Nephron (organoid): ENCODE results near the gene CNOT3.

Experiments
- H3K27ac Mint-ChIP-seq, 3 experiments: 2 replicates each; pipeline ENCODE4 v1.8.0; 2020; ENCODE audit warnings: mixed read lengths in 3 of 3, mild to moderate bottlenecking in 2 of 3, moderate library complexity in 1 of 3
- H3K27me3 Mint-ChIP-seq: 2 replicates; pipeline ENCODE4 v1.8.0; 2021; ENCODE audit warnings: low read depth, mild to moderate bottlenecking, moderate library complexity, mixed read lengths
- H3K36me3 Mint-ChIP-seq: 2 replicates; pipeline ENCODE4 v1.8.0; 2020; ENCODE audit warnings: low read depth, mixed read lengths
- H3K4me1 Mint-ChIP-seq: 2 replicates; pipeline ENCODE4 v1.8.0; 2020; ENCODE audit warnings: mixed read lengths
- H3K4me3 Mint-ChIP-seq, 3 experiments: 2 replicates each; pipeline ENCODE4 v1.8.0; 2020; ENCODE audit warnings: mild to moderate bottlenecking in 3 of 3, mixed read lengths in 3 of 3, moderate library complexity in 2 of 3
- H3K9me3 Mint-ChIP-seq: 2 replicates; pipeline ENCODE4 v1.8.0; 2020; ENCODE audit warnings: mixed read lengths
- TF ChIP-seq, protein P1 (sequence below), 3 experiments: fragments of 200-600 bp; sonication (generic); IDR thresholded peaks; one replicate each; pipeline ENCODE4 v1.5.0; 2021; ENCODE audit warnings: antibody characterized with exemption in 3 of 3; ENCODE audit not compliant: unreplicated experiment in 3 of 3

CNOT3 gene

DNA sequence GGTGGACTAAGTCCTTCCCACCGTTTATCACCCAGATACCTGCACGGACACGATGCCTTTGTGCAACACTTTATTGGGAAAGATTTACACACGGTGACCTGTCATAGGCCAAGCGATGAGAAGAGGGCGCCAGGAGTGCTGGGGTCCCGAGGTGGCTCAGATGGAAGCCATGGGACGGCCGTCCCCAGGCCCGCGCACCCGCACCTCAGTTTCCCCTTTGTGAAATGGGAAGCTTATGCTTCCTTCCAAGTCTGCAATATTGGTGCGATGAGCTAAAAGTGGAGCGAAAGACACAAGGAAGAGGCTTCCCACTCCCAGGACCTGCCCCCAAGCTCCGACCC lies 35.8 kb downstream of the CNOT3 start:
- no peaks in the 10 kb centered on the region for H3K27me3 Mint-ChIP-seq
- peak overlapping the region in 1 of 3 experiments; percentile 78 for H3K4me3 Mint-ChIP-seq
- H3K4me1 Mint-ChIP-seq, result peaks cover 5% of the 10 kb centered on the region
- H3K36me3 Mint-ChIP-seq, result peaks cover 7% of the 10 kb centered on the region
- TF ChIP-seq, protein P1, sequence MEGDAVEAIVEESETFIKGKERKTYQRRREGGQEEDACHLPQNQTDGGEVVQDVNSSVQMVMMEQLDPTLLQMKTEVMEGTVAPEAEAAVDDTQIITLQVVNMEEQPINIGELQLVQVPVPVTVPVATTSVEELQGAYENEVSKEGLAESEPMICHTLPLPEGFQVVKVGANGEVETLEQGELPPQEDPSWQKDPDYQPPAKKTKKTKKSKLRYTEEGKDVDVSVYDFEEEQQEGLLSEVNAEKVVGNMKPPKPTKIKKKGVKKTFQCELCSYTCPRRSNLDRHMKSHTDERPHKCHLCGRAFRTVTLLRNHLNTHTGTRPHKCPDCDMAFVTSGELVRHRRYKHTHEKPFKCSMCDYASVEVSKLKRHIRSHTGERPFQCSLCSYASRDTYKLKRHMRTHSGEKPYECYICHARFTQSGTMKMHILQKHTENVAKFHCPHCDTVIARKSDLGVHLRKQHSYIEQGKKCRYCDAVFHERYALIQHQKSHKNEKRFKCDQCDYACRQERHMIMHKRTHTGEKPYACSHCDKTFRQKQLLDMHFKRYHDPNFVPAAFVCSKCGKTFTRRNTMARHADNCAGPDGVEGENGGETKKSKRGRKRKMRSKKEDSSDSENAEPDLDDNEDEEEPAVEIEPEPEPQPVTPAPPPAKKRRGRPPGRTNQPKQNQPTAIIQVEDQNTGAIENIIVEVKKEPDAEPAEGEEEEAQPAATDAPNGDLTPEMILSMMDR (IDR thresholded peaks at IDR 0.05; ENCODE audit: unreplicated experiment in 3 of 3), result no peak
- H3K9me3 Mint-ChIP-seq, result no peaks in the 10 kb centered on the region
- no peak overlapping the region for H3K27ac Mint-ChIP-seq

DNA sequence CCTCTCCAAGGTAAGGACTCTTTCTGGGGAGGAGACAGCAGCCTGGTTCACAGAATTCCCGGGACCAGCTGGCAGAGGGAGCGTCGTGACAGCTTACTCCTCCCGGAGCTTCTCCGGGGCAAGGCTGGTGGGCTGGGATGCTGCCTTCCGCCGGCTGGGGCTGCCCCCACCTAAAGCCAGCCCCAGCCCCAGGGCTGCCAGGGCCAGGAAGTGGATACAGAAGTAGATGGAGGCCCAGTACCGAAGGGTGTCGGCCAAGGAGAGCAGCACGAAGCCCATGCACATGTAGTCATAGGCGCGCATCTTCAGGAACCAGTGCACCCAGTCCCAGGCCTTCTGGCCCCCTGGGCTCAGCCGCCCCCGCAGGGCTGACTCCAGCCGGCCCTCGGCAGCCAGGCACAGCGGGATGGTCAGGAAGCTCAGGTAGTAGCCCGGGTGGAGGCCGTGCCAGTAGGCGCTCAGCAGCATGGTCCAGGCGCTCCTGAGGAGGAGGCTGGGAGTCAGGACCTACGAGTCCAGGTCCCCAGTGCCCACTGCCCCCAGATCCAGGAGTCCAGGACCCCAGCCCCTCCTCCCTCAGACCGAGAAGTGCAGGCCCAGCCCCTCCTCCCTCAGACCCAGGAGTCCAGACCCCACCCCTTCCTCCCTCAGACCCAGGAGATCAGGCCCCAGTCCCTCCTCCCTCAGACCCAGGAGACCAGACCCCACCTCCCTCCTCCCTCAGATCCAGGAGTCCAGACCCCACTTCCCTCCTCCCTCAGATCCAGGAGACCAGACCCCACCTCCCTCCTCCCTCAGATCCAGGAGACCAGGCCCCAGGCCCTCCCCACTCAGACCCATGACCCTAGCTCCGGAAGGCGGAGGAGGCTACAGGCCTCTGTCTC lies 36.6 kb downstream of the CNOT3 start:
- peaks cover 5% of the 10 kb centered on the region for H3K4me1 Mint-ChIP-seq
- H3K27me3 Mint-ChIP-seq, result no peaks in the 10 kb centered on the region
- H3K27ac Mint-ChIP-seq, result peak overlapping the region in 1 of 3 experiments; percentile 48
- peaks cover 8% of the 10 kb centered on the region for H3K36me3 Mint-ChIP-seq
- peak overlapping the region in 1 of 3 experiments; percentile 11 for H3K4me3 Mint-ChIP-seq
- TF ChIP-seq, protein P1 (IDR thresholded peaks at IDR 0.05; ENCODE audit: unreplicated experiment in 3 of 3), result no peak
- no peaks in the 10 kb centered on the region for H3K9me3 Mint-ChIP-seq

DNA sequence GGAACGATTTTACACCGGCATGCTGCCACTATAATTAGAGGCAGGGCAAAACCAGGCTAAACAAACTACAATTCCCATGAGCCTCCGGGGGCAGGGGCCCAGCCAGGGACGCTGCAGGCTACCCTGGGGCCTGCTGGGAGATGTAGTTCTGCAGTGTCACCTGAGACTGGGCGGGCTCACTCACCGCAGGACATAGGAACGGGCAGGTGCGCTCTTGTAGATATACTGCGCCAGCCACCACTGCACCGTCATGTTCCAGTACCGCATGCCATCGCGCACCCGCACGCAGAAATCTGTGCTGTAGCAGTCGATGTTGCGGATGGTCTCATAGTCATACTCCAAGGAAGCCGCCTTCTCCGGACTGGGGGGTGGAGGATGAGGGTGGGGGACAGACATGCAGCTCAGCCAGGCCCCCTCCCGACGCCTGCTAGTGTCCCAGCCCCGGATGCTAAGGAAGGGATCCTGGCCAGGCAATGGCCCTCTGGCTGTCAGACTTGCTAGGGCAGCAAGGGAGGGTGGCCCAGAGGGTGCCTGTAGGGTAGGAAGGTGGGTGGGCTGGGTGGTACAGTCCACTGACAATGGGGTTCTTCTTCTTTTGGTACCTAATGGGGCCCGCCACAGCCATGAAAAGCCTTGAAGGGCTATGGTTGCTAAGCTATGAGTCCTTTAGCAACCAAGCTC lies 41.2 kb downstream of the CNOT3 start:
- no peaks in the 10 kb centered on the region for H3K27me3 Mint-ChIP-seq
- H3K4me3 Mint-ChIP-seq, result no peak overlapping the region
- H3K27ac Mint-ChIP-seq, result peak overlapping the region in 1 of 3 experiments; percentile 39

DNA sequence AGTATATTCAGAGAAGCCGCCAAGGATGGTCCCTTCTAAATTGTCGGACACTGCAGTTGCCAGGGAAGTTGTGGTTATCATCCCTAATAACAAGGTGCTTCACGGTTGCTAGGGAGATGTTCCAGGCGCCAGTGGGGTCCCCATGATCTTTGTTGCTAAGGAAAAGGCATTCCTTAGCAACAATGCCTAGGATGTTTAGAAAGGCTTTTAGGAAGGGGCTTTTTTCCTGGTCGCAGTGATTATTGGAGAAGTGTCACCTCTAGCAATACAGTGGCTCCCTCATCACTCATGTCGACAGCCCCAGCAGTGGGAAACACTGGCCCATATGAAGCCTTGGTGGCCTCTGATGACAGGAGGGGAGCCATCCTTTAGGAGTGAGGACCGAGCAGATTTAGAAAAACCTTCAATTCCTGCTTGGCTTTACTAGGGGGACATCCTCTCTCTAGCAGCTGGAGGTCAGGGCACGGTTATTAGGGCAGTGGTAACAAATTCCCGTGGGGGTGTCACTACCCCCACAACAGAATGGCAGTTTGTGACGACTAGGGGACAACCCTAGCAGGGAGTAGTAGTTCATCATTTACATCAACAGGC lies 41.8 kb downstream of the CNOT3 start:
- H3K4me3 Mint-ChIP-seq, result no peak overlapping the region
- no peaks in the 10 kb centered on the region for H3K9me3 Mint-ChIP-seq
- no peaks in the 10 kb centered on the region for H3K27me3 Mint-ChIP-seq
- peak overlapping the region in 2 of 3 experiments; percentile 42 to 65 for H3K27ac Mint-ChIP-seq
- H3K36me3 Mint-ChIP-seq, result peaks cover 27% of the 10 kb centered on the region
- TF ChIP-seq, protein P1 (IDR thresholded peaks at IDR 0.05; ENCODE audit: unreplicated experiment in 3 of 3), result no peak
- peaks cover 10% of the 10 kb centered on the region for H3K4me1 Mint-ChIP-seq

More for the DNA sequence above, 41.2 kb downstream of the CNOT3 start:
- Mint-ChIP-seq H3K4me1 (peaks cover 10% of the 10 kb centered on the region), H3K36me3 (peaks cover 21% of the 10 kb centered on the region), H3K9me3 (no peaks in the 10 kb centered on the region)
- TF ChIP-seq, protein P1 (IDR thresholded peaks at IDR 0.05; ENCODE audit: unreplicated experiment in 3 of 3), result no peak

DNA sequence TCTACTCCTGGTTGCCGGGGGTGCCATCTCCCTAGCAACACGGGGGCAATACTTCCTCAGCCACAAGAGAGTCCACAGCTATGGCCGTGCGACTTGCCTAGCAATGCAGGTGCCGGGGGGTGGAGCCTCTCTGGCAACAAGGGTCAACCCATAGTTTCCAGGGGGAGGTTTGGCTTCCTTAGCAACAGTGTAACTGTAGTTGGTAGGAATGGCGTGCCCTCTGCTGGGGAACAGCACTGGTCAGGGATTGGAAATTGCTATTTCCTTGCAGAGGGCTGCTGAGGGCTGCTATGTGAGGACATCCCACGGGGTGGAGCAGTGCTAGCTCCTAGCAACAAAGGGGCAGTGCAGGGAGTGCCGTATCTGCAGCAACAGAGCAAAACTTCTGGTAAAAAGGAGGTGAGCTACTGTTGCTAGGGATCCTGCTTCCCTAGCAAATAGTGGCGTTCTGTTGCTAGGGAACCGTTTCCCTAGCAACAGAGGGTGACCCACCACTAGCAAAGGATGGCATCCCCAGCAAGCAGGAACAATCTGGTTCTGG lies 42.4 kb downstream of the CNOT3 start:
- Mint-ChIP-seq H3K36me3 (peaks cover 28% of the 10 kb centered on the region), H3K27me3 (no peaks in the 10 kb centered on the region), H3K27ac (peak overlapping the region; percentile 42 to 65 (median 57))

More for the DNA sequence above, 42.4 kb downstream of the CNOT3 start:
- TF ChIP-seq, protein P1 (IDR thresholded peaks at IDR 0.05; ENCODE audit: unreplicated experiment in 3 of 3), result peak; percentile 56 to 71 (median 64)
- Mint-ChIP-seq H3K4me3 (no peak overlapping the region), H3K9me3 (no peaks in the 10 kb centered on the region), H3K4me1 (peaks cover 10% of the 10 kb centered on the region)
